ENCODE results near the gene NAALADL1. TPM values are rescaled to one million over a fixed set of nuclear protein-coding genes. Genes with fewer than 3 reads are reported as not detected.

Gene NAALADL1
- total RNA-seq, 4 donors from 2014 or later, result 0.34 to 19.6 (median 3.1) TPM

- Histone ChIP-seq H3K27me3 (no peaks in the 10 kb centered on the region), H3K27ac (peak overlapping the region; percentile 98 to 100 (median 99)), H3K36me3 (peaks cover 0 to 24% (median 9%) of the 10 kb centered on the region in 3 donors), H3K9me3 (no peaks in the 10 kb centered on the region), H3K4me3 (peak overlapping the region; percentile 73 to 99 (median 96)), H3K4me1 (peaks cover 17 to 38% (median 19%) of the 10 kb centered on the region in 3 donors)
- intact Hi-C loops (cut with DNase I), result loop anchor here (5.0 kb wide), 1 partner anchor 162 kb away; no protein-coding TSS in a partner anchor
- TF ChIP-seq POLR2A (IDR thresholded peaks at IDR 0.05), result no peak
- TF ChIP-seq, protein P1, sequence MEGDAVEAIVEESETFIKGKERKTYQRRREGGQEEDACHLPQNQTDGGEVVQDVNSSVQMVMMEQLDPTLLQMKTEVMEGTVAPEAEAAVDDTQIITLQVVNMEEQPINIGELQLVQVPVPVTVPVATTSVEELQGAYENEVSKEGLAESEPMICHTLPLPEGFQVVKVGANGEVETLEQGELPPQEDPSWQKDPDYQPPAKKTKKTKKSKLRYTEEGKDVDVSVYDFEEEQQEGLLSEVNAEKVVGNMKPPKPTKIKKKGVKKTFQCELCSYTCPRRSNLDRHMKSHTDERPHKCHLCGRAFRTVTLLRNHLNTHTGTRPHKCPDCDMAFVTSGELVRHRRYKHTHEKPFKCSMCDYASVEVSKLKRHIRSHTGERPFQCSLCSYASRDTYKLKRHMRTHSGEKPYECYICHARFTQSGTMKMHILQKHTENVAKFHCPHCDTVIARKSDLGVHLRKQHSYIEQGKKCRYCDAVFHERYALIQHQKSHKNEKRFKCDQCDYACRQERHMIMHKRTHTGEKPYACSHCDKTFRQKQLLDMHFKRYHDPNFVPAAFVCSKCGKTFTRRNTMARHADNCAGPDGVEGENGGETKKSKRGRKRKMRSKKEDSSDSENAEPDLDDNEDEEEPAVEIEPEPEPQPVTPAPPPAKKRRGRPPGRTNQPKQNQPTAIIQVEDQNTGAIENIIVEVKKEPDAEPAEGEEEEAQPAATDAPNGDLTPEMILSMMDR (IDR thresholded peaks at IDR 0.05), result no peak
- 38 to 49% methylated on average over 15 to 20 of the region's 23 CpGs for WGBS, 2 donors
- DNase-seq, result no peak
These were observed 43.6 kb downstream of the NAALADL1 start for GRCh38 chr11:65014726-65015227.

DNA sequence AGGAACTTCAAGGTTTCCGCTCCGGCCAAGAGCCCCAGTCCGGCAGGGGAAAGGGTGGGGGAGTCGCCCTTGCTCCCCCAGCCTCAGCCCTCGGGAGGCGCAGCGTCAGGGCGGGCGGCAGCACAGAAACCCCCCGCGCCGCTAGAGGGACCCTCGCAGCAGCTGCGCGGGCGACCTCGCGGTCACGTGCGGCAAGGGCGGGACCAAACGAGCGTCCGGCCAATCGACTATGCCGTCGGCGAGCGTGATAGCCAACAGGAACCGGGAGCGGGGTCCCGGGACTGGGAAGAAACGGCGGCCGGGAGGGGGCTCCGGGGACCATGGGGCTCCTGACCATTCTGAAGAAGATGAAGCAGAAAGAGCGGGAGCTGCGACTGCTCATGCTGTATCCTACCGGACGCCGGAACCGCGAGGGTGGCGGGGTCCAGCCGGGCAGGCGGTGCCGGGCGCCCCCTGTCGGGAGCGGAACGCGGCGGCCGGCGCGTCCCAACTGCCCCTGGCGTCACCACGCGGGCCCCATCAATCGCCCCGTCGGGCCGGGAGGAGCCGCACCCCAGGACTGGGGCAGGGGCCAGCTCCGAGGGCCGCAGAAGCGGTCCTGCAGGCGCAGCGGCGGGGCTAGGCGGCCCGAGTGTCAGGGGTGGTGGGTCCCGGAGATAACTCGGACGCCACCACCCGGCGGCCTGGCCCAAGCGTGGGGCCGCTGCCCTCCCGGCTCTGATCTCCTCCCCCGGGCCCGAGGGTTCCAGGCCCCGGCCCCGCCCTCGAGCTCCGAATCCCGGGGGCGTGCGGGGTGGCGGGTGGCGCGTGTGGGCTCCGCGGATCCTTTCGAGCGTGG is 44.2 kb downstream of the NAALADL1 start, which contains the start of gene ARL2:
Gene ARL2 (plus strand): TSS at position 273 of the 838 bp plus-strand sequence. CDS start 48 bp downstream, at position 321.
- no peaks in the 10 kb centered on the region for H3K27me3 ChIP-seq
- TF ChIP-seq POLR2A (IDR thresholded peaks at IDR 0.05), result peak in 2 of 4 donors; percentile 25 to 26
- TF ChIP-seq, protein P1 (IDR thresholded peaks at IDR 0.05), result peak; percentile 72 to 97 (median 93)
- intact Hi-C loops (cut with DNase I), result loop anchor here (5.0 kb wide), 1 partner anchor 162 kb away; no protein-coding TSS in a partner anchor
- peak within 1 kb of the TSS; percentile 98 to 100 (median 99) for H3K27ac ChIP-seq
- WGBS, 2 donors, result 0 to 1% methylated on average over 2 to 19 of the region's 96 CpGs
- peak within 1 kb of the TSS; percentile 73 to 99 (median 96) for H3K4me3 ChIP-seq
- DNase-seq, result peak; percentile 41
- H3K9me3 ChIP-seq, result no peaks in the 10 kb centered on the region
- peaks cover 17 to 38% (median 19%) of the 10 kb centered on the region in 3 donors for H3K4me1 ChIP-seq
- H3K36me3 ChIP-seq, result peaks cover 0 to 17% (median 9%) of the 10 kb centered on the region in 3 donors

DNA sequence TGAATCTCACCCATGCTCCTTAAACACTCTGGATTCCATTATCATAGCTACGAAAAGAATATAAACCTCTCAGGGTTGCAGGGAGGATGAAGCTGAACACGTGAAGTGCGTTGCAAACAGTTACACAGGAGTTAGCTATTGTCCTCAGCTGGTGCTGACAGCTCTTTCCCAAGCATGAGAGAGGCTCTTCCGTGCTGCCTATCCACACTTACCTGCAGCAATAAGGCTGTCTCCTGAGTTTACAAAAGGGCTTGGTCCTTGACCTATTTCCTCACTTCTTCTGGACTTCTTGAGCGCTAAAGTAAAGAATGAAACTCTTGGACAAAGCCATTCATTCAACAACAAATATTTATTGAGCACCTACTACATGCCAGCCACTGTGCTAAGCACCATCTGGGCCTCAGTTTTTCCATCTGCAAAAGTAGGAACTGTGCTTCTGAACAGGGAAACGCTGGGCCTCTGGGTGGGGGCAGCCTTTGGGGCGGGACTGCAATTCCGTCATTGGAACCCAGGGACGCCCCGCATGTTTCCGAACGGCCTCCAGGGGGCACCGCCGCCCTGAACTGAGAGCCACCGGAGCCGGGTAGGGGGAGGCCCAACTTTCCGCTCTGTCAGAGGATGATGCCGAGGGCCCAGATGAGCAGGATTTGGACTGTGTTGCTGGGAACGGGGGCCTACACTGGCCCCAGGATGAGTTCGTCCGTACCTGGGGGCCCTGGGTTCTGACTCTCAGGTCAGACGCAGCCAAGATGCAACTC is 45.0 kb downstream of the NAALADL1 start:
- no peaks in the 10 kb centered on the region for H3K9me3 ChIP-seq
- peak; percentile 43 for DNase-seq
- H3K4me3 ChIP-seq, result peak overlapping the region; percentile 73 to 99 (median 96)
- 34 to 37% methylated on average over 7 to 8 of the region's 22 CpGs for whole genome bisulfite sequencing, 2 donors
- intact Hi-C loops (cut with DNase I), result loop anchor here (5.0 kb wide), 1 partner anchor 161 kb away; no protein-coding TSS in a partner anchor
- peaks cover 17 to 38% (median 19%) of the 10 kb centered on the region in 3 donors for H3K4me1 ChIP-seq
- TF ChIP-seq POLR2A (IDR thresholded peaks at IDR 0.05), result peak in 3 of 4 donors; percentile 51 to 62 (median 58)
- TF ChIP-seq, protein P1 (IDR thresholded peaks at IDR 0.05), result peak; percentile 73 to 96 (median 90)
- H3K27me3 ChIP-seq, result no peaks in the 10 kb centered on the region
- H3K27ac ChIP-seq, result peak overlapping the region; percentile 98 to 100 (median 99)
- H3K36me3 ChIP-seq, result peaks cover 0 to 9% (median 1%) of the 10 kb centered on the region in 3 donors

GRCh38 chr11:65008873-65009272 is 49.5 kb downstream of the NAALADL1 start:
- Histone ChIP-seq H3K4me1 (peaks cover 5 to 20% (median 5%) of the 10 kb centered on the region in 3 donors), H3K27me3 (no peaks in the 10 kb centered on the region), H3K9me3 (no peaks in the 10 kb centered on the region), H3K27ac (no peak overlapping the region), H3K36me3 (no peaks in the 10 kb centered on the region), H3K4me3 (no peak overlapping the region)
- WGBS, 2 donors, result 76 to 100% methylated on average over 2 of the region's 2 CpGs
- no peak for DNase-seq
- intact Hi-C loops (cut with DNase I), result no loop called here
- TF ChIP-seq, protein P1 (IDR thresholded peaks at IDR 0.05), result no peak
- no peak for TF ChIP-seq POLR2A (IDR thresholded peaks at IDR 0.05)

Data from esophagus squamous epithelium (tissue), 5 donors.